HG03521 (cell line): ENCODE results near the gene CPD.

Experiments
- ATAC-seq: cut with Tn5 transposase; IDR thresholded peaks from one replicate; pipeline ENCODE4 v1.9.1; 2021; ENCODE audit warnings: mild to moderate bottlenecking, moderate library complexity; ENCODE audit not compliant: unreplicated experiment

Gene CPD

GRCh38 chr17:30352240-30352814 lies 26.4 kb upstream of the CPD start:
- ATAC-seq, result no peak

GRCh38 chr17:30354701-30355100 lies 24.0 kb upstream of the CPD start:
- ATAC-seq, result no peak

GRCh38 chr17:30357476-30357875 lies 21.3 kb upstream of the CPD start:
- no peak for ATAC-seq

- ATAC-seq, result no peak
Observed at GRCh38 chr17:30358055-30358760, 20.5 kb upstream of the CPD start.

- ATAC-seq, result no peak
Observed at GRCh38 chr17:30360086-30360808, 18.5 kb upstream of the CPD start.

GRCh38 chr17:30361766-30362279 lies 16.9 kb upstream of the CPD start:
- no peak for ATAC-seq

GRCh38 chr17:30363715-30364202 lies 15.0 kb upstream of the CPD start:
- peak; percentile 62 for ATAC-seq

- no peak for ATAC-seq
Observed at GRCh38 chr17:30366536-30366935, 12.2 kb upstream of the CPD start.

GRCh38 chr17:30368912-30369720 lies 9.6 kb upstream of the CPD start:
- ATAC-seq, result no peak

GRCh38 chr17:30369995-30370394 lies 8.7 kb upstream of the CPD start:
- no peak for ATAC-seq

- no peak for ATAC-seq
Observed at GRCh38 chr17:30372755-30373154, 6.0 kb upstream of the CPD start.

GRCh38 chr17:30375661-30376060 lies 3.1 kb upstream of the CPD start:
- ATAC-seq, result no peak

GRCh38 chr17:30376621-30377452 lies 1.9 kb upstream of the CPD start:
- no peak for ATAC-seq

GRCh38 chr17:30377574-30378240 lies 1.0 kb upstream of the CPD start:
- no peak for ATAC-seq

GRCh38 chr17:30378241-30378824 lies 394 bp upstream of the CPD start:
- no peak for ATAC-seq

- peak; percentile 5 for ATAC-seq
Observed at GRCh38 chr17:30379303-30379902, 676 bp downstream of the CPD start.

GRCh38 chr17:30379903-30380381 lies 1.2 kb downstream of the CPD start:
- ATAC-seq, result no peak

- ATAC-seq, result no peak
Observed at GRCh38 chr17:30380643-30381339, 2.1 kb downstream of the CPD start.
